Activated B cell treated with CpG ODN at 0.5 μM for 24 hours (primary cell): ENCODE data around the gene FAAP100. TPM values are rescaled to one million over a fixed set of nuclear protein-coding genes. Genes with fewer than 3 reads are reported as not detected.
A peak's percentile ranks its signal among the peaks of the same experiment; 100 is the strongest.

Source experiments
- ATAC-seq: fragments of 200-7000 bp; cut with Tn5 transposase; one replicate; pipeline ENCODE4 v1.10.0; 2021; ENCODE audit warnings: low read depth, mild to moderate bottlenecking, moderate library complexity
- CTCF ChIA-PET: fragments of 350-600 bp; sonication (Branson Sonifier 250); formaldehyde crosslinking; loops from one replicate; lab custom pipeline; 2021; ENCODE audit warnings: antibody characterized with exemption; lab: Charles Lee
- POLR2A ChIA-PET: fragments of 350-600 bp; sonication (Branson Sonifier 250); formaldehyde crosslinking; loops from one replicate; lab custom pipeline; 2021; ENCODE audit warnings: antibody characterized with exemption; lab: Charles Lee
- DNase-seq: peaks from one replicate; pipeline ENCODE4 v3.0.0; 2022
- H3K27ac Mint-ChIP-seq: one replicate; pipeline ENCODE4 v1.8.0; 2020; ENCODE audit warnings: mixed read lengths
- H3K27me3 Mint-ChIP-seq: one replicate; pipeline ENCODE4 v1.8.0; 2021; ENCODE audit warnings: mixed read lengths
- H3K36me3 Mint-ChIP-seq: one replicate; pipeline ENCODE4 v1.8.0; 2021; ENCODE audit warnings: low read depth, mixed read lengths
- H3K4me1 Mint-ChIP-seq: one replicate; pipeline ENCODE4 v1.8.0; 2021; ENCODE audit warnings: mixed read lengths
- H3K4me3 Mint-ChIP-seq: one replicate; pipeline ENCODE4 v1.8.0; 2020; ENCODE audit warnings: mild to moderate bottlenecking, mixed read lengths
- H3K9me3 Mint-ChIP-seq: one replicate; pipeline ENCODE4 v1.8.0; 2020; ENCODE audit warnings: mixed read lengths
- CTCF ChIP-seq: fragments of 200-600 bp; IDR thresholded peaks from one replicate; pipeline ENCODE4 v1.8.0; 2022; ENCODE audit warnings: antibody characterized with exemption, mild to moderate bottlenecking
- intact Hi-C: fragments of 100-400 bp; cut with micrococcal nuclease; formaldehyde crosslinking; loops from one replicate; pipeline ENCODE4 v1.15.1; 2024
- total RNA-seq: library from RNA; stranded (reverse); gene quantifications from 2 replicates; pipeline ENCODE4 v1.2.3, GENCODE V29; 2022

FAAP100 gene
- total RNA-seq, 1 donor from 2014 or later, result 48.2 TPM

GRCh38 chr17:81556175-81556691, 4.1 kb upstream of the FAAP100 start:
- H3K27ac Mint-ChIP-seq, result no peak overlapping the region
- no peak for DNase-seq
- H3K9me3 Mint-ChIP-seq, result no peaks in the 10 kb centered on the region
- ATAC-seq, result no peak
- no peaks in the 10 kb centered on the region for H3K27me3 Mint-ChIP-seq
- intact Hi-C loops, result no loop called here
- no peak for TF ChIP-seq CTCF
- peaks cover 36% of the 10 kb centered on the region for H3K36me3 Mint-ChIP-seq
- peaks cover 42% of the 10 kb centered on the region for H3K4me1 Mint-ChIP-seq
- ChIA-PET POLR2A (interaction anchor here (0.8 to 8.1 kb wide), 2 partner anchors 42 kb away, joined by 3 to 188 read pairs; partner anchors contain the start of gene ACTG1), CTCF (interaction anchor here (2.2 kb wide), 1 partner anchor 38 kb away, joined by 5 read pairs; no protein-coding TSS in a partner anchor)
- no peak overlapping the region for H3K4me3 Mint-ChIP-seq

GRCh38 chr17:81553616-81554181, 1.5 kb upstream of the FAAP100 start:
- DNase-seq (no peak), ATAC-seq (no peak)
- ChIA-PET CTCF (no interaction called here), POLR2A (interaction anchor here (0.5 to 8.1 kb wide), 3 partner anchors 40 to 864 kb away, joined by 6 to 188 read pairs (median 7); partner anchors contain the start of gene ACTG1)
- peaks cover 45% of the 10 kb centered on the region for H3K36me3 Mint-ChIP-seq
- H3K27ac Mint-ChIP-seq, result peak overlapping the region; percentile 92
- peak overlapping the region; percentile 91 for H3K4me3 Mint-ChIP-seq
- peaks cover 45% of the 10 kb centered on the region for H3K4me1 Mint-ChIP-seq
- TF ChIP-seq CTCF, result no peak
- no peaks in the 10 kb centered on the region for H3K27me3 Mint-ChIP-seq
- H3K9me3 Mint-ChIP-seq, result no peaks in the 10 kb centered on the region
- intact Hi-C loops, result loop anchor here (1.0 to 5.0 kb wide), 6 partner anchors 8 to 301 kb away; partner anchors contain the start of genes ACTG1 and SLC38A10

GRCh38 chr17:81553018-81553615, 964 bp upstream of the FAAP100 start:
- ChIA-PET CTCF (interaction anchor here (0.9 to 2.7 kb wide), 4 partner anchors 34 to 267 kb away, joined by 4 to 7 read pairs (median 4); no protein-coding TSS in a partner anchor), POLR2A (interaction anchor here (0.5 to 8.1 kb wide), 11 partner anchors 8 to 865 kb away, joined by 3 to 188 read pairs (median 6); partner anchors contain the start of genes ACTG1, NDUFAF8, SLC38A10 and TEPSIN)
- TF ChIP-seq CTCF, result no peak
- peak overlapping the region; percentile 92 for H3K27ac Mint-ChIP-seq
- H3K36me3 Mint-ChIP-seq, result peaks cover 44% of the 10 kb centered on the region
- peak overlapping the region; percentile 91 for H3K4me3 Mint-ChIP-seq
- no peaks in the 10 kb centered on the region for H3K27me3 Mint-ChIP-seq
- peak; percentile 71 for ATAC-seq
- H3K9me3 Mint-ChIP-seq, result no peaks in the 10 kb centered on the region
- intact Hi-C loops, result loop anchor here (1.0 to 5.0 kb wide), 6 partner anchors 8 to 301 kb away; partner anchors contain the start of genes ACTG1 and SLC38A10
- H3K4me1 Mint-ChIP-seq, result peaks cover 45% of the 10 kb centered on the region
- no peak for DNase-seq

GRCh38 chr17:81551458-81552243, 502 bp downstream of the FAAP100 start:
- H3K9me3 Mint-ChIP-seq, result no peaks in the 10 kb centered on the region
- H3K27ac Mint-ChIP-seq, result peak overlapping the region; percentile 66
- ATAC-seq (no peak), DNase-seq (no peak)
- H3K36me3 Mint-ChIP-seq, result peaks cover 48% of the 10 kb centered on the region
- intact Hi-C loops, result loop anchor here (1.0 to 5.0 kb wide), 3 partner anchors 67 to 299 kb away; partner anchors contain the start of gene SLC38A10
- H3K27me3 Mint-ChIP-seq, result no peaks in the 10 kb centered on the region
- TF ChIP-seq CTCF, result no peak
- ChIA-PET CTCF (interaction anchor here (0.9 to 2.7 kb wide), 3 partner anchors 33 to 260 kb away, joined by 4 to 7 read pairs (median 4); no protein-coding TSS in a partner anchor), POLR2A (interaction anchor here (0.8 to 8.1 kb wide), 14 partner anchors 10 to 320 kb away, joined by 3 to 188 read pairs (median 5); partner anchors contain the start of genes ACTG1, ARHGDIA, NDUFAF8 and SLC38A10)
- peak overlapping the region; percentile 91 for H3K4me3 Mint-ChIP-seq
- peaks cover 45% of the 10 kb centered on the region for H3K4me1 Mint-ChIP-seq
